Measurements from ENCODE around the gene KIAA1671.

DNA sequence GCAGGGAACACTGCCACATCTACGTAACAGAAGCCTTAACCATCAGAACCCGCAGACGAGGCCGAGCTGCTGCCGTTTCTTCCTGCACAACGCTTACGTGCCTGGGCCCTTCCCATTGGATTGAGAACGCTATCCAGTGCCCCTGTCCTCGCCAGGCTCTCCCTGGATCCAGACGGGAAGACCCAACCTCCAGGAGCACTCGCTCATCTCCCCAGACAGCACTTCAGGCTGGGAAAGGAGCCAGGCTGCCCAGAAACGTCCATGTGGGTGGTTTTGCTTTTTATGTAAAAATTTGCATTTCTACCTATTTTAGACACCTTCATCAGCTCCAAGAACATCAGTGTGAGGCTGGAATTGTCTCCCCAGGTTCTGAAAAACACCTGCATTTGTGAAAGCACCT, 239.9 kb downstream of the KIAA1671 start:
- TF ChIP-seq, protein P1, sequence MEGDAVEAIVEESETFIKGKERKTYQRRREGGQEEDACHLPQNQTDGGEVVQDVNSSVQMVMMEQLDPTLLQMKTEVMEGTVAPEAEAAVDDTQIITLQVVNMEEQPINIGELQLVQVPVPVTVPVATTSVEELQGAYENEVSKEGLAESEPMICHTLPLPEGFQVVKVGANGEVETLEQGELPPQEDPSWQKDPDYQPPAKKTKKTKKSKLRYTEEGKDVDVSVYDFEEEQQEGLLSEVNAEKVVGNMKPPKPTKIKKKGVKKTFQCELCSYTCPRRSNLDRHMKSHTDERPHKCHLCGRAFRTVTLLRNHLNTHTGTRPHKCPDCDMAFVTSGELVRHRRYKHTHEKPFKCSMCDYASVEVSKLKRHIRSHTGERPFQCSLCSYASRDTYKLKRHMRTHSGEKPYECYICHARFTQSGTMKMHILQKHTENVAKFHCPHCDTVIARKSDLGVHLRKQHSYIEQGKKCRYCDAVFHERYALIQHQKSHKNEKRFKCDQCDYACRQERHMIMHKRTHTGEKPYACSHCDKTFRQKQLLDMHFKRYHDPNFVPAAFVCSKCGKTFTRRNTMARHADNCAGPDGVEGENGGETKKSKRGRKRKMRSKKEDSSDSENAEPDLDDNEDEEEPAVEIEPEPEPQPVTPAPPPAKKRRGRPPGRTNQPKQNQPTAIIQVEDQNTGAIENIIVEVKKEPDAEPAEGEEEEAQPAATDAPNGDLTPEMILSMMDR (IDR thresholded peaks at IDR 0.05; ENCODE audit: low read depth, low read length, missing input control): no peak
- no peak for TF ChIP-seq GABPA (IDR thresholded peaks at IDR 0.05 in 1 of 2, conservative IDR thresholded peaks at IDR 0.05 in 1 of 2)
- no peak for TF ChIP-seq TAF1 (conservative IDR thresholded peaks at IDR 0.05)
- TF ChIP-seq NR2F2 (IDR thresholded peaks at IDR 0.05): no peak
- TF ChIP-seq JUND (IDR thresholded peaks at IDR 0.05): no peak
- TF ChIP-seq REST (IDR thresholded peaks at IDR 0.05): no peak
- TF ChIP-seq YY1 (IDR thresholded peaks at IDR 0.05): no peak
- no peak for TF ChIP-seq SP1 (IDR thresholded peaks at IDR 0.05)
- no peak for TF ChIP-seq RAD21 (IDR thresholded peaks at IDR 0.05)
- TF ChIP-seq, protein P2, sequence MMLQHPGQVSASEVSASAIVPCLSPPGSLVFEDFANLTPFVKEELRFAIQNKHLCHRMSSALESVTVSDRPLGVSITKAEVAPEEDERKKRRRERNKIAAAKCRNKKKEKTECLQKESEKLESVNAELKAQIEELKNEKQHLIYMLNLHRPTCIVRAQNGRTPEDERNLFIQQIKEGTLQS (IDR thresholded peaks at IDR 0.05): no peak
- no peak for TF ChIP-seq ZBTB33 (IDR thresholded peaks at IDR 0.05)
- no peak for TF ChIP-seq RXRA (IDR thresholded peaks at IDR 0.05)
- TF ChIP-seq FOXA1 (IDR thresholded peaks at IDR 0.05): no peak

All from liver (tissue), 3 donors.